Urothelium cell line (cell line): Measurements from ENCODE around the gene SPTBN5.
A peak's percentile ranks its signal among the peaks of the same experiment; 100 is the strongest.

Experiments
- DNase-seq: peaks from one replicate; pipeline ENCODE4 v3.0.0; 2011; ENCODE audit warnings: low spot score, mixed read lengths
- FAIRE-seq: peaks from 2 replicates; lab custom pipeline; 2011; peaks lifted over from hg19 to GRCh38; lab: Jason Lieb, UNC

SPTBN5 gene

GRCh38 chr15:41827290-41827879, 66.5 kb downstream of the SPTBN5 start:
- DNase-seq (no peak), FAIRE-seq (no peak)

GRCh38 chr15:41825572-41826535, 68.0 kb downstream of the SPTBN5 start:
- DNase-seq (no peak), FAIRE-seq (no peak)

GRCh38 chr15:41825145-41825544, 68.7 kb downstream of the SPTBN5 start:
- no peak for FAIRE-seq
- DNase-seq, result no peak

GRCh38 chr15:41824062-41824745, 69.6 kb downstream of the SPTBN5 start:
- FAIRE-seq (no peak), DNase-seq (no peak)

GRCh38 chr15:41823502-41823901, 70.4 kb downstream of the SPTBN5 start:
- DNase-seq (no peak), FAIRE-seq (no peak)

GRCh38 chr15:41822957-41823356, 70.9 kb downstream of the SPTBN5 start:
- FAIRE-seq (no peak), DNase-seq (no peak)

GRCh38 chr15:41822471-41822870, 71.4 kb downstream of the SPTBN5 start:
- FAIRE-seq, result no peak
- DNase-seq, result no peak

- no peak for FAIRE-seq
- DNase-seq, result no peak
These were observed 72.0 kb downstream of the SPTBN5 start for GRCh38 chr15:41821831-41822230.

- DNase-seq (no peak), FAIRE-seq (no peak)
These were observed 72.9 kb downstream of the SPTBN5 start for GRCh38 chr15:41820791-41821423.

- FAIRE-seq (no peak), DNase-seq (no peak)
These were observed 74.3 kb downstream of the SPTBN5 start for GRCh38 chr15:41819455-41820050.

GRCh38 chr15:41817781-41818180, 76.1 kb downstream of the SPTBN5 start:
- FAIRE-seq (no peak), DNase-seq (no peak)

- DNase-seq (no peak), FAIRE-seq (no peak)
These were observed 76.5 kb downstream of the SPTBN5 start for GRCh38 chr15:41817327-41817726.

GRCh38 chr15:41816788-41817187, 77.1 kb downstream of the SPTBN5 start:
- no peak for DNase-seq
- no peak for FAIRE-seq

GRCh38 chr15:41814534-41814933, 79.3 kb downstream of the SPTBN5 start:
- FAIRE-seq (no peak), DNase-seq (no peak)

GRCh38 chr15:41813426-41813825, 80.4 kb downstream of the SPTBN5 start:
- no peak for FAIRE-seq
- DNase-seq, result no peak

- FAIRE-seq, result no peak
- DNase-seq, result no peak
These were observed 81.0 kb downstream of the SPTBN5 start for GRCh38 chr15:41812820-41813375.

GRCh38 chr15:41811432-41812195, 82.2 kb downstream of the SPTBN5 start:
- DNase-seq (peak; percentile 81), FAIRE-seq (no peak)

- FAIRE-seq, result no peak
These were observed 83.0 kb downstream of the SPTBN5 start for GRCh38 chr15:41810651-41811431.

More at GRCh38 chr15:41810651-41811431, 83.0 kb downstream of the SPTBN5 start:
- DNase-seq, result no peak
